SK-N-SH (cell line): ENCODE results near the gene GZMA. TPM values are rescaled to one million over a fixed set of nuclear protein-coding genes. Genes with fewer than 3 reads are reported as not detected.
A peak's percentile ranks its signal among the peaks of the same experiment; 100 is the strongest.

Experiments
- CTCF ChIA-PET: fragments of 300-600, 350-600 bp; formaldehyde crosslinking; extraction: SDS; loops from one replicate; lab custom pipeline; 2021; lab: Yijun Ruan, JAX
- POLR2A ChIA-PET: fragments of 350-600 bp; sonication (Branson Sonifier 250); formaldehyde crosslinking; extraction: SDS; loops from one replicate; lab custom pipeline; 2020; ENCODE audit warnings: antibody characterized with exemption, inconsistent platforms; lab: Yijun Ruan, JAX
- DNase-seq: peaks from one replicate; pipeline ENCODE4 v3.0.0; 2012
- H2AFZ ChIP-seq: fragments of 200-600 bp; sonication (generic); 2 replicates; pipeline ENCODE4 v1.8.1; 2016; ENCODE audit warnings: antibody characterized with exemption, mild to moderate bottlenecking, low read depth
- H3F3A ChIP-seq: fragments of 200-600 bp; sonication (generic); replicated peaks from 2 replicates; pipeline ENCODE3; 2016; ENCODE audit warnings: antibody characterized with exemption, mild to moderate bottlenecking; ENCODE audit not compliant: insufficient read depth
- H3K27ac ChIP-seq, 2 experiments: fragments of 200-500 bp in 1 of 2; fragments of 200-600 bp in 1 of 2; sonication (Bioruptor generic) in 1 of 2; sonication (generic), shearing (Covaris generic) in 1 of 2; 2 replicates each; pipeline versions ENCODE4 v1.5.1 to v1.6.1; 2014 to 2016; ENCODE audit warnings: low read depth in 2 of 2, inconsistent platforms in 1 of 2, low read length in 1 of 2, mild to moderate bottlenecking in 1 of 2, mixed read lengths in 1 of 2
- H3K27me3 ChIP-seq: fragments of 200-600 bp; sonication (generic), shearing (Covaris generic); 2 replicates; pipeline ENCODE4 v1.6.1; 2016; ENCODE audit warnings: mixed run types; ENCODE audit not compliant: insufficient read depth
- H3K36me3 ChIP-seq, 2 experiments: fragments of 200-500 bp in 1 of 2; fragments of 200-600 bp in 1 of 2; sonication (Bioruptor generic) in 1 of 2; sonication (generic) in 1 of 2; replicated peaks in 1 of 2; 2 replicates each; pipeline versions ENCODE3 to v1.5.1; 2014 to 2016; ENCODE audit warnings: low read length in 1 of 2, mild to moderate bottlenecking in 1 of 2; ENCODE audit not compliant: insufficient read depth in 2 of 2, control insufficient read depth in 1 of 2
- H3K4me1 ChIP-seq, 2 experiments: fragments of 200-500 bp in 1 of 2; fragments of 200-600 bp in 1 of 2; sonication (Bioruptor generic) in 1 of 2; sonication (generic), shearing (Covaris generic) in 1 of 2; 2 replicates each; pipeline versions ENCODE4 v1.5.1 to v1.6.1; 2014 to 2016; ENCODE audit warnings: low read depth in 1 of 2, low read length in 1 of 2, mixed run types in 1 of 2; ENCODE audit not compliant: insufficient read depth in 2 of 2, control insufficient read depth in 1 of 2
- H3K4me2 ChIP-seq: fragments of 200-600 bp; sonication (generic), shearing (Covaris generic); 2 replicates; pipeline ENCODE4 v1.6.1; 2017; ENCODE audit warnings: mixed run types
- H3K4me3 ChIP-seq, 2 experiments: fragments of 200-500 bp in 1 of 2; fragments of 200-600 bp in 1 of 2; sonication (Bioruptor generic) in 1 of 2; sonication (generic), shearing (Covaris generic) in 1 of 2; 2 replicates each; pipeline versions ENCODE4 v1.5.1 to v1.8.1; 2014 to 2016; ENCODE audit warnings: low read depth in 2 of 2, inconsistent platforms in 1 of 2, low read length in 1 of 2, mild to moderate bottlenecking in 1 of 2, mixed read lengths in 1 of 2, moderate library complexity in 1 of 2
- H3K79me2 ChIP-seq: fragments of 200-600 bp; sonication (generic); 2 replicates; pipeline ENCODE4 v1.8.1; 2017; ENCODE audit warnings: mild to moderate bottlenecking; ENCODE audit not compliant: insufficient read depth
- H3K9ac ChIP-seq: fragments of 200-600 bp; sonication (generic); 2 replicates; pipeline ENCODE4 v1.6.1; 2017; ENCODE audit warnings: mixed run types
- H3K9me2 ChIP-seq: fragments of 200-600 bp; sonication (generic); 2 replicates; pipeline ENCODE4 v1.6.1; 2017; ENCODE audit warnings: mixed run types
- H3K9me3 ChIP-seq: fragments of 200-600 bp; sonication (generic); 2 replicates; pipeline ENCODE4 v1.6.1; 2017; ENCODE audit warnings: mixed run types, mild to moderate bottlenecking, moderate library complexity
- H4K20me1 ChIP-seq: fragments of 200-600 bp; sonication (generic); 2 replicates; pipeline ENCODE4 v1.6.1; 2017; ENCODE audit warnings: mild to moderate bottlenecking, mixed run types; ENCODE audit not compliant: insufficient read depth
- ELF1 ChIP-seq: IDR thresholded peaks from 2 replicates; pipeline ENCODE4 v1.4.0; 2012
- EP300 ChIP-seq, 2 experiments: IDR thresholded peaks; 2 replicates each; pipeline versions ENCODE4 v1.4.0 to v1.6.1; 2012; ENCODE audit warnings: borderline replicate concordance in 1 of 2, low read depth in 1 of 2, low read length in 1 of 2
- EZH2phosphoT487 ChIP-seq: fragments of 200-600 bp; sonication (generic); IDR thresholded peaks from 2 replicates; pipeline ENCODE4 v1.6.1; 2017; ENCODE audit warnings: low read depth, mixed run types, mild to moderate bottlenecking, antibody characterized with exemption, moderate library complexity, borderline replicate concordance
- FOSL2 ChIP-seq: IDR thresholded peaks from 2 replicates; pipeline ENCODE4 v1.4.0; 2012; ENCODE audit warnings: low read depth, mild to moderate bottlenecking, moderate library complexity, borderline replicate concordance
- FOXJ3 ChIP-seq: sonication (generic); formaldehyde crosslinking; IDR thresholded peaks from 2 replicates; pipeline ENCODE4 v1.5.1; 2020; ENCODE audit warnings: mild to moderate bottlenecking, missing genetic modification reagents
- JUND ChIP-seq: IDR thresholded peaks from 2 replicates; pipeline ENCODE4 v1.4.0; 2012
- NRF1 ChIP-seq: IDR thresholded peaks from 2 replicates; pipeline ENCODE4 v1.6.1; 2012; ENCODE audit warnings: low read depth, mild to moderate bottlenecking, low read length
- RCOR1 ChIP-seq: fragments of 150-350 bp; IDR thresholded peaks from 2 replicates; pipeline ENCODE4 v1.6.1; 2017; ENCODE audit warnings: antibody characterized with exemption, low read length
- RXRA ChIP-seq: IDR thresholded peaks from 2 replicates; pipeline ENCODE4 v1.4.0; 2012; ENCODE audit warnings: low read depth, mild to moderate bottlenecking, borderline replicate concordance
- SIN3A ChIP-seq: IDR thresholded peaks from 2 replicates; pipeline ENCODE4 v1.6.1; 2012; ENCODE audit warnings: low read depth, mild to moderate bottlenecking, low read length, moderate library complexity, borderline replicate concordance
- SMC3 ChIP-seq: IDR thresholded peaks from 2 replicates; pipeline ENCODE4 v1.6.1; 2012; ENCODE audit warnings: low read depth, low read length, improper control_type of control experiment
- TAF1 ChIP-seq: IDR thresholded peaks from 2 replicates; pipeline ENCODE4 v1.6.1; 2012; ENCODE audit warnings: low read depth, mild to moderate bottlenecking, low read length, moderate library complexity, borderline replicate concordance
- TEAD4 ChIP-seq: IDR thresholded peaks from 2 replicates; pipeline ENCODE4 v1.4.0; 2012; ENCODE audit warnings: mild to moderate bottlenecking, borderline replicate concordance; ENCODE audit not compliant: insufficient read depth
- YY1 ChIP-seq: IDR thresholded peaks from 2 replicates; pipeline ENCODE4 v1.4.0; 2012; ENCODE audit warnings: low read depth, mild to moderate bottlenecking
- WGBS: methylation state at CpG from one replicate; pipeline ENCODE4 v1.1.6; 2017; ENCODE audit warnings: low lambda C conversion rate; 5-methylcytosine and 5-hydroxymethylcytosine counted together
- polyA plus RNA-seq, 3 experiments: library from polyadenylated mRNA; depleted of rRNA; stranded (reverse); fragments of >200 nt; gene quantifications; 2 replicates each; pipeline ENCODE4 v1.2.3, GENCODE V29; 2012
- TF ChIP-seq, protein P1 (sequence below): fragments of 200-600 bp; sonication (generic); IDR thresholded peaks from 2 replicates; pipeline ENCODE4 v1.6.1; 2017; ENCODE audit warnings: antibody characterized with exemption, mild to moderate bottlenecking, moderate library complexity
- TF ChIP-seq, protein P2 (sequence below): IDR thresholded peaks from 2 replicates; pipeline ENCODE4 v1.6.1; 2012; ENCODE audit warnings: mild to moderate bottlenecking, low read depth, low read length, moderate library complexity
- TF ChIP-seq, protein P3 (sequence below): IDR thresholded peaks from 2 replicates; pipeline ENCODE4 v1.4.0; 2012; ENCODE audit warnings: low read depth
- TF ChIP-seq, protein P4 (sequence below): IDR thresholded peaks from 2 replicates; pipeline ENCODE4; 2012
- TF ChIP-seq, protein P5 (sequence below): IDR thresholded peaks from 2 replicates; pipeline ENCODE4 v1.4.0; 2012; ENCODE audit warnings: low read depth, borderline replicate concordance

GZMA gene
- polyA plus RNA-seq, 1 of the 3 experiments (the other 2 are of a cell fraction) = 0.07 TPM

DNA sequence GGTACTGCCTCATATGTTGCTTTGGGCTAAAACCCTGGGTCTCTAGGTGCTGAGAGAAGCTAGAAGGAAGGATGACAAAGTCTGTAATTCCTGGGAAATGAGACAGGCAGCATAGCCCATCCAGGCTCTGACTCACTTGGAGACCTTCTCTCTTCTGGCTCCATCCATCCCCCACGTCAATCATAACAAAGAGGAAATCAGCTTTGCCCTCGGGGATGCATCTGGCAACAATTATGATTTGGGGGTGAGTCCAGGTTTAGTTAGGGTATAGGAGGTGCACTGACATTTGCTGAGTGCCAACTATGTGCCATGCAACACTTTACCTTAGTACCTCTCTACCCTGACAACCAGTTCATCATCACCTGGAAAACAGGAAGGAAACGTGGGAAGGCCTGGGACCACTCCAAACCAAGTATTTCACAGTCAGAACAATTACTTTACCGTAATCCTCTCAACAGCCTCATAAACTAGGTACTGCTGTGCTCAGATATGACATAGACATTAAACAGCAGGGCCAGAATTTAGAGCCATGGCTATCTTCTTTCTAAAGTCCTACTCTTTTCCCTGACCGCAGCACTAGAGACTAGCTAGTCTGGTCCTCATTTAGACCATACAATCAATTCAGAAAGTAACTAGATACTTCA, 39.1 kb upstream of the GZMA start (continued):
- TF ChIP-seq, protein P1, sequence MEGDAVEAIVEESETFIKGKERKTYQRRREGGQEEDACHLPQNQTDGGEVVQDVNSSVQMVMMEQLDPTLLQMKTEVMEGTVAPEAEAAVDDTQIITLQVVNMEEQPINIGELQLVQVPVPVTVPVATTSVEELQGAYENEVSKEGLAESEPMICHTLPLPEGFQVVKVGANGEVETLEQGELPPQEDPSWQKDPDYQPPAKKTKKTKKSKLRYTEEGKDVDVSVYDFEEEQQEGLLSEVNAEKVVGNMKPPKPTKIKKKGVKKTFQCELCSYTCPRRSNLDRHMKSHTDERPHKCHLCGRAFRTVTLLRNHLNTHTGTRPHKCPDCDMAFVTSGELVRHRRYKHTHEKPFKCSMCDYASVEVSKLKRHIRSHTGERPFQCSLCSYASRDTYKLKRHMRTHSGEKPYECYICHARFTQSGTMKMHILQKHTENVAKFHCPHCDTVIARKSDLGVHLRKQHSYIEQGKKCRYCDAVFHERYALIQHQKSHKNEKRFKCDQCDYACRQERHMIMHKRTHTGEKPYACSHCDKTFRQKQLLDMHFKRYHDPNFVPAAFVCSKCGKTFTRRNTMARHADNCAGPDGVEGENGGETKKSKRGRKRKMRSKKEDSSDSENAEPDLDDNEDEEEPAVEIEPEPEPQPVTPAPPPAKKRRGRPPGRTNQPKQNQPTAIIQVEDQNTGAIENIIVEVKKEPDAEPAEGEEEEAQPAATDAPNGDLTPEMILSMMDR = no peak
- no peak for TF ChIP-seq TEAD4
- TF ChIP-seq, protein P2, sequence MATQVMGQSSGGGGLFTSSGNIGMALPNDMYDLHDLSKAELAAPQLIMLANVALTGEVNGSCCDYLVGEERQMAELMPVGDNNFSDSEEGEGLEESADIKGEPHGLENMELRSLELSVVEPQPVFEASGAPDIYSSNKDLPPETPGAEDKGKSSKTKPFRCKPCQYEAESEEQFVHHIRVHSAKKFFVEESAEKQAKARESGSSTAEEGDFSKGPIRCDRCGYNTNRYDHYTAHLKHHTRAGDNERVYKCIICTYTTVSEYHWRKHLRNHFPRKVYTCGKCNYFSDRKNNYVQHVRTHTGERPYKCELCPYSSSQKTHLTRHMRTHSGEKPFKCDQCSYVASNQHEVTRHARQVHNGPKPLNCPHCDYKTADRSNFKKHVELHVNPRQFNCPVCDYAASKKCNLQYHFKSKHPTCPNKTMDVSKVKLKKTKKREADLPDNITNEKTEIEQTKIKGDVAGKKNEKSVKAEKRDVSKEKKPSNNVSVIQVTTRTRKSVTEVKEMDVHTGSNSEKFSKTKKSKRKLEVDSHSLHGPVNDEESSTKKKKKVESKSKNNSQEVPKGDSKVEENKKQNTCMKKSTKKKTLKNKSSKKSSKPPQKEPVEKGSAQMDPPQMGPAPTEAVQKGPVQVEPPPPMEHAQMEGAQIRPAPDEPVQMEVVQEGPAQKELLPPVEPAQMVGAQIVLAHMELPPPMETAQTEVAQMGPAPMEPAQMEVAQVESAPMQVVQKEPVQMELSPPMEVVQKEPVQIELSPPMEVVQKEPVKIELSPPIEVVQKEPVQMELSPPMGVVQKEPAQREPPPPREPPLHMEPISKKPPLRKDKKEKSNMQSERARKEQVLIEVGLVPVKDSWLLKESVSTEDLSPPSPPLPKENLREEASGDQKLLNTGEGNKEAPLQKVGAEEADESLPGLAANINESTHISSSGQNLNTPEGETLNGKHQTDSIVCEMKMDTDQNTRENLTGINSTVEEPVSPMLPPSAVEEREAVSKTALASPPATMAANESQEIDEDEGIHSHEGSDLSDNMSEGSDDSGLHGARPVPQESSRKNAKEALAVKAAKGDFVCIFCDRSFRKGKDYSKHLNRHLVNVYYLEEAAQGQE = no peak
- TF ChIP-seq, protein P3, sequence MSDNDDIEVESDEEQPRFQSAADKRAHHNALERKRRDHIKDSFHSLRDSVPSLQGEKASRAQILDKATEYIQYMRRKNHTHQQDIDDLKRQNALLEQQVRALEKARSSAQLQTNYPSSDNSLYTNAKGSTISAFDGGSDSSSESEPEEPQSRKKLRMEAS = no peak
- 0 out of 2 replicates have a peak, but pooled peaks have one; percentile 9 for TF ChIP-seq JUND
- TF ChIP-seq SMC3 = no peak
- no peak for TF ChIP-seq FOXJ3 (CRISPR knock-in tag)
- TF ChIP-seq, protein P4, sequence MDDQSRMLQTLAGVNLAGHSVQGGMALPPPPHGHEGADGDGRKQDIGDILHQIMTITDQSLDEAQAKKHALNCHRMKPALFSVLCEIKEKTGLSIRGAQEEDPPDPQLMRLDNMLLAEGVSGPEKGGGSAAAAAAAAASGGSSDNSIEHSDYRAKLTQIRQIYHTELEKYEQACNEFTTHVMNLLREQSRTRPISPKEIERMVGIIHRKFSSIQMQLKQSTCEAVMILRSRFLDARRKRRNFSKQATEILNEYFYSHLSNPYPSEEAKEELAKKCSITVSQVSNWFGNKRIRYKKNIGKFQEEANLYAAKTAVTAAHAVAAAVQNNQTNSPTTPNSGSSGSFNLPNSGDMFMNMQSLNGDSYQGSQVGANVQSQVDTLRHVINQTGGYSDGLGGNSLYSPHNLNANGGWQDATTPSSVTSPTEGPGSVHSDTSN = peak; percentile 73
- no peak for TF ChIP-seq EZH2phosphoT487
- peak; percentile 35; the same call in 1 of the 2 replicates for TF ChIP-seq FOSL2
- TF ChIP-seq YY1 = no peak
- TF ChIP-seq RXRA = no peak
- no peak for TF ChIP-seq NRF1
- no peak for TF ChIP-seq RCOR1
- TF ChIP-seq, all 33 proteins: peak for 6

DNA sequence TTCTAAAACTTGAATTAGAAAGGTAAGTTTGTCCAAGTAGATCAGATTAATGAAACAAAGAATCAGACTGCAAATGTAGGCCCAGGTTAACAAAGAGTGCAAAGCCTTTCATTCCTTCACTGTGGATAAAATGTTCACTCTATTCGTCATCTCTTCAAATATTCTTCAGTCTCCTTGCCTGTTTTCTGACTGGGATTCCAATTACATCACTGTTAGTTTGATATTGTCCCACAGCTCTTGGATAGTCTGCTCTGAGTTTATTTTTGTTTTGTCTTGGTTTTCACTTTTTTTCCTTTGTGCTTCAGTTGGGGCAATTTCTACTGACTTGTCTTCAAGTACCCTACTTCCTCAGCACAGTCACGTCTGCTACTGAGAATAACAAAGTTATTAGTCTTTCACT, 38.5 kb upstream of the GZMA start:
- peaks cover 11% of the 10 kb centered on the region for H3F3A ChIP-seq
- no peak overlapping the region; the same call in 1 of the 2 replicates for H3K9ac ChIP-seq
- no peaks in the 10 kb centered on the region; the same call in 1 of the 2 replicates for H3K27me3 ChIP-seq
- H4K20me1 ChIP-seq = no peaks in the 10 kb centered on the region
- 14% methylated on average over 2 of the region's 2 CpGs for WGBS
- H3K36me3 ChIP-seq = no peaks in the 10 kb centered on the region
- H3K79me2 ChIP-seq = no peaks in the 10 kb centered on the region
- H3K27ac ChIP-seq = peak overlapping the region; percentile 50 to 72; a peak in 3 of 4 replicates
- ChIA-PET POLR2A (no interaction called here), CTCF (no interaction called here)
- no peak overlapping the region for H3K4me3 ChIP-seq
- H3K9me3 ChIP-seq = no peaks in the 10 kb centered on the region
- no peak overlapping the region for H2AFZ ChIP-seq
- DNase-seq = no peak
- no peaks in the 10 kb centered on the region for H3K4me1 ChIP-seq
- H3K4me2 ChIP-seq = peak overlapping the region; percentile 7; the same call in 1 of the 2 replicates
- TF ChIP-seq EP300 (IDR thresholded peaks at IDR 0.05; ENCODE audit: borderline replicate concordance in 1 of 2, low read depth in 1 of 2, low read length in 1 of 2) (no peak), SIN3A (no peak), TAF1 (no peak), EZH2phosphoT487 (no peak), ELF1 (no peak)
- TF ChIP-seq, protein P2 = no peak
- TF ChIP-seq, protein P5, sequence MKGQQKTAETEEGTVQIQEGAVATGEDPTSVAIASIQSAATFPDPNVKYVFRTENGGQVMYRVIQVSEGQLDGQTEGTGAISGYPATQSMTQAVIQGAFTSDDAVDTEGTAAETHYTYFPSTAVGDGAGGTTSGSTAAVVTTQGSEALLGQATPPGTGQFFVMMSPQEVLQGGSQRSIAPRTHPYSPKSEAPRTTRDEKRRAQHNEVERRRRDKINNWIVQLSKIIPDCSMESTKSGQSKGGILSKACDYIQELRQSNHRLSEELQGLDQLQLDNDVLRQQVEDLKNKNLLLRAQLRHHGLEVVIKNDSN = no peak
- no peaks in the 10 kb centered on the region for H3K9me2 ChIP-seq
